ENCODE data around the gene DHRS1. TPM values are rescaled to one million over a fixed set of nuclear protein-coding genes. Genes with fewer than 3 reads are reported as not detected.

Gene DHRS1
- total RNA-seq, 1 experiment from 2014 or later, result 8.9 TPM

GRCh38 chr14:24308342-24309124 lies 9.0 kb upstream of the DHRS1 start:
- H3K27ac ChIP-seq (ENCODE audit: low read length), result no peak overlapping the region
- intact Hi-C loops (cut with micrococcal nuclease; ENCODE audit: unreplicated experiment), result no loop called here
- H3K36me3 ChIP-seq (ENCODE audit: control insufficient read depth, insufficient read depth, low read length), result no peaks in the 10 kb centered on the region; the same call in 1 of the 2 replicates
- no peaks in the 10 kb centered on the region for H3K27me3 ChIP-seq (ENCODE audit: control insufficient read depth, insufficient read depth, low read length)
- no TSS peak for BruUV-seq (replicated peaks)
- DNase-seq (ENCODE audit: low read depth, low spot score) (no peak), ATAC-seq (no peak)
- H3K4me1 ChIP-seq (ENCODE audit: control insufficient read depth, insufficient read depth, low read length), result no peaks in the 10 kb centered on the region
- no peaks in the 10 kb centered on the region for H3K9me3 ChIP-seq (ENCODE audit: control insufficient read depth, insufficient read depth, low read depth, low read length)
- no peak overlapping the region for H3K4me3 ChIP-seq (ENCODE audit: low read depth in 2 of 2, low read length in 2 of 2)
- ChIA-PET CTCF (interaction anchor here (0.6 to 1.0 kb wide), 4 partner anchors 123 to 240 kb away, joined by 3 read pairs; no protein-coding TSS in a partner anchor), POLR2A (no interaction called here)
- in situ Hi-C loops (cut with HindIII; ENCODE audit: low pct_unique_long_range_greater_than_20kb, low sequenced_read_pairs), result no loop called here
- TF ChIP-seq CTCF (IDR thresholded peaks at IDR 0.05) (peak; percentile 69), TCF7L2 (IDR thresholded peaks at IDR 0.05; ENCODE audit: low read depth, low read length) (no peak)

GRCh38 chr14:24307575-24308341 lies 8.2 kb upstream of the DHRS1 start, which contains the start of gene CIDEB:
TSS of gene CIDEB (minus strand) at chr14:24307977. CDS start at chr14:24307858, 119 bp downstream.
- no peaks in the 10 kb centered on the region for H3K9me3 ChIP-seq (ENCODE audit: control insufficient read depth, insufficient read depth, low read depth, low read length)
- ChIA-PET POLR2A (no interaction called here), CTCF (interaction anchor here (0.5 to 1.0 kb wide), 5 partner anchors 19 to 239 kb away, joined by 3 to 5 read pairs (median 3); partner anchors contain the start of gene RABGGTA)
- intact Hi-C loops (cut with micrococcal nuclease; ENCODE audit: unreplicated experiment) (no loop called here), in situ Hi-C loops (cut with HindIII; ENCODE audit: low pct_unique_long_range_greater_than_20kb, low sequenced_read_pairs) (no loop called here)
- BruUV-seq (replicated peaks), result no TSS peak
- H3K4me1 ChIP-seq (ENCODE audit: control insufficient read depth, insufficient read depth, low read length), result no peaks in the 10 kb centered on the region
- peak; percentile 93 for ATAC-seq
- no peak within 1 kb of the TSS for H3K27ac ChIP-seq (ENCODE audit: low read length)
- peak; percentile 33 for DNase-seq (ENCODE audit: low read depth, low spot score)
- H3K4me3 ChIP-seq (ENCODE audit: low read depth in 2 of 2, low read length in 2 of 2), result no peak within 1 kb of the TSS
- no peak for TF ChIP-seq POLR2AphosphoS5 (IDR thresholded peaks at IDR 0.05; ENCODE audit: low read depth, low read length)
- peak; percentile 94 for TF ChIP-seq CTCF (IDR thresholded peaks at IDR 0.05)
- no peaks in the 10 kb centered on the region for H3K27me3 ChIP-seq (ENCODE audit: control insufficient read depth, insufficient read depth, low read length)
- H3K36me3 ChIP-seq (ENCODE audit: control insufficient read depth, insufficient read depth, low read length), result peaks cover under 1% of the 10 kb centered on the region; the same call in 1 of the 2 replicates

GRCh38 chr14:24307156-24307574 lies 7.6 kb upstream of the DHRS1 start:
- H3K27ac ChIP-seq (ENCODE audit: low read length), result no peak overlapping the region
- POLR2A ChIA-PET, result no interaction called here
- no peak for ATAC-seq

More at GRCh38 chr14:24307156-24307574, 7.6 kb upstream of the DHRS1 start:
- H3K4me1 ChIP-seq (ENCODE audit: control insufficient read depth, insufficient read depth, low read length), result no peaks in the 10 kb centered on the region
- intact Hi-C loops (cut with micrococcal nuclease; ENCODE audit: unreplicated experiment) (no loop called here), in situ Hi-C loops (cut with HindIII; ENCODE audit: low pct_unique_long_range_greater_than_20kb, low sequenced_read_pairs) (no loop called here)
- TSS peak; percentile 63 for BruUV-seq (replicated peaks)
- H3K27me3 ChIP-seq (ENCODE audit: control insufficient read depth, insufficient read depth, low read length), result no peaks in the 10 kb centered on the region
- H3K4me3 ChIP-seq (ENCODE audit: low read depth in 2 of 2, low read length in 2 of 2), result no peak overlapping the region
- peaks cover 2% of the 10 kb centered on the region; the same call in 1 of the 2 replicates for H3K36me3 ChIP-seq (ENCODE audit: control insufficient read depth, insufficient read depth, low read length)
- no peak for TF ChIP-seq SIN3A (IDR thresholded peaks at IDR 0.05; ENCODE audit: borderline replicate concordance, insufficient read depth, low read depth, low read length)
- no peak for TF ChIP-seq POLR2AphosphoS5 (IDR thresholded peaks at IDR 0.05; ENCODE audit: low read depth, low read length)
- no peak for TF ChIP-seq REST (IDR thresholded peaks at IDR 0.05; ENCODE audit: insufficient read depth in 1 of 2, low read depth in 2 of 2, low read length in 1 of 2)
- no peak for TF ChIP-seq TCF7L2 (IDR thresholded peaks at IDR 0.05; ENCODE audit: low read depth, low read length)
- TF ChIP-seq CTCF (IDR thresholded peaks at IDR 0.05), result no peak
- no peak for DNase-seq (ENCODE audit: low read depth, low spot score)
- CTCF ChIA-PET, result interaction anchor here (0.6 to 0.8 kb wide), 2 partner anchors 36 to 132 kb away, joined by 4 to 6 read pairs; partner anchors contain the start of gene RABGGTA
- H3K9me3 ChIP-seq (ENCODE audit: control insufficient read depth, insufficient read depth, low read depth, low read length), result no peaks in the 10 kb centered on the region

Measured in Panc1 (cell line).